Hypothalamus (tissue), 51 donors: ENCODE data around the gene SEC24B.
"Not testable (repeated sequence)": the region's sequence is repeated elsewhere in the genome, so short reads cannot be mapped to it uniquely, and the experiment has no call there.

ENCODE experiments used
- DNase-seq, 51 donors: peaks; one replicate each; lab custom pipeline; 2025; lab: John Stamatoyannopoulos, UW

Gene SEC24B

DNA sequence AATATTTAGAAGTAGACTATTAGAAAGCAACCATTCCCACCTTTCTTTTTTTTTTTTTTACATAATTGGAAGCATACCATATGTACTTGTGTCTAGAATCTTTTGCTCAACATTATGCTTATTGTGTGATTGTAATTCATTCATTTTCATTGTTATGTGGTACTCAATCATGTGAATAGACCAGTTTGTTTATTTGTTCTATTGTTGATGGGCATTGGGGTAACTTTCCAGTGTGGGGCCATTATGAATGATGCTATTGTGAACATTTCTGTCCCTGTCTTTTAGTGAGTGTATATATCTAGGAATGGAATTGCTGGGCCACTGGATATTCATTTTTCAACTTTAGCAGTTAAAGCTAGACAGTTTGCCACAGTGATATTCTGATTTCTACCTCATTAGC is 63.9 kb downstream of the SEC24B start:
- DNase-seq: peak in 1 of 51 donors; percentile 5

DNA sequence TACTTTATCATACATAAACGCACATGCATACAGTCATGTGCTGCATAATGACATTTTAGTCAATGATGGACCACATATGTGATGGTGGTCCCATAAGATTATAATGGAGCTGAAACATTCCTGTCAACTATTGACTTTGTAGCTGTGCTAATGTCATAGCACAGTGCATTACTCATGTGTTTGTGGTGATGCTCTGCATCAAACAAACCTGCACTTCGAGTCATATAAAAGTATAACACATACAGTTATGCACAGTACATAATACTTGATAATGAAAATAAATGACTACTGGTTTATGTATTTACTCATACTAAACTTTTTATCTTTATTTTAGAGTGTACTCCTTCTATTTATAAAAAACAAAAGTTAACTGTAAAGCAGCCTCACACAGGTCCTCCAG is 65.9 kb downstream of the SEC24B start:
- DNase-seq: no peak

DNA sequence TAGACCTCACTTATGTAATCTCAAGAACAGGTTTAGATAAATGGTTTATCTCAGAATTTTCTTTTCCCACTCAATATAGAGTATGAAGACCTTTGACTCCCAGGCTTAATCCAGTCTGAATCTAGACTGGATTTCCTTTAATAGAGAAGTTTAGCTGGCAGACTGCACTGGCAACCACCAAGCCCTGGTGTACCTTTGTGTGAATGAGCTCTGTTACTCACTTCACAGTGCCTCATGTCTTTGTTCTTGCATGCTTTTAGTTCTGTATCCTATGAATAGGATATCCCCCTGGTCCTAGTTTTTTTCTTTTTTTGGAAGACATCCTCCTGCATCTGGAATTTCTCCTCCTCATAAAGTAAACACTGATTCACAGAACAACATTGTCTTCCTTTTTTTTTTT is 73.3 kb downstream of the SEC24B start:
- no peak for DNase-seq

DNA sequence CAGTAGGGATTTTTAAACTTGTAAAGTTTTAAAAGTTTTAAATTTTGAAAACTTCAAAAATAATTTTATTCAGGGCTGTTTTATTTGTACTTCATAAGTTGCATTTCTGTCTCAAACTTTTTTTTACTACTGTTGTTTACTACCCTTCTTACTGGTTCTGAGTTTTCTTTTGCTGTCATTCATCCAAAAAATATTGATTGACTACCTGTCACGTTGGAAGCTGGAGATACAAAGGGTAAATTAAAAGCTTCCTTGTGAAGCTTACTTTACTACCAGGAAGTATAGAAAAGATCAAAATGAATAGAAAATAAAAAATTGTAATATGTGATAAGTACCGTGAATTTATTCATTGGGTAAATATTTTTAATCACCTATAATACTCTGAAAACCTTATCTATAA is 77.1 kb downstream of the SEC24B start:
- no peak for DNase-seq

DNA sequence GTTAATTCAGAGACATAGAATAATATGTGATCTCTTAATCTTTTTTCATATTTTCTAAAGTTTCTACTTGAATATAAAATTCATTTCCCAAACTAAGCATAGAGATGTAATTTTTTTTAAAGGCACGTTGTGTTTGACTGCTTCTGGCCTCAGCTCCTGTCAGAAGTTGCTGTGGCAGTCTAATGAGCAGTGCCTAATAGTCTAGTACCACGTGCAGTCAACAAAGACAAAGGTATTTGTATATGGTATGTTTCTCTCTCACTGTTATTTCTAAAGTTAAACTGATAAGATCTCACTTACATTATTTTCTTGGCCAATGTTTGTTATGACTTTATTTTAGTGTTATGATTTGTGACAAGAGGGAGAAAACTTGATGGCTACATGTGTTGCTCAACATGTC is 77.8 kb downstream of the SEC24B start:
- DNase-seq: no peak

DNA sequence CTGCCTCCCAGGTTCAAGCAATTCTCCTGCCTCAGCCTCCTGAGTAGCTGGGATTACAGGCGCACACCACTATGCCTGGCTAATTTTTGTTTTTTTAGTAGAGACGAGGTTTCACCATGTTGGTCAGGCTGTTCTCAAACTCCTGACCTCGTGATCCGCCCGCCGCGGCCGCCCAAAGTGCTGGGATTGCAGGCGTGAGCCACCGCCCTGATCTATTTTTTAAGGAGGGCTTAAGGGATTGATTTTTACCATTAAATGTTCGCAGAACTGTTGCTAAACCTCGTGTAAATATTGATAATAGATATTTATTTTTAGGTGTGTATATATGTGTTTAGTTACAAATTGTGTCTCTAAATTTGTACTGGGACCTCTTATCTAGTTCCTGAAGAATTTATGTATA is 79.8 kb downstream of the SEC24B start:
- not testable (repeated sequence) for DNase-seq

DNA sequence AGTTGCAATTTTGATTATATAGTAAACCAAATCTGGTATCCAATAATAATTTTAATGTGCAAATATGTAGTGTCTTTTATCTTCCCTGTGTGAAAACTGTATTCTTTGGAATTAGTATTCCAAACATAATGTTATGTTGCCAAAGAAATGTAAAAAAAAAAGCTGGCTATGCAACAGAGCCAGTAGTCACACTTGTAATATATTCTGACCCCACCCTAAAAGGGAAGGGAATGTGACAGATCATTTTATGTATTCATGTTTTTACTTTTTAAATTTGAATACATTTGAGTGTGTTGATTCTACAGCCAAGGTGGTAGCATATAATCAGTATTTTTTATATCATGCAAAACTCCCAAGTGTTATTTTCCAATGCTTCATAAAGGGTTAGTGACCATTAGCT is 98.6 kb downstream of the SEC24B start:
- DNase-seq: no peak

DNA sequence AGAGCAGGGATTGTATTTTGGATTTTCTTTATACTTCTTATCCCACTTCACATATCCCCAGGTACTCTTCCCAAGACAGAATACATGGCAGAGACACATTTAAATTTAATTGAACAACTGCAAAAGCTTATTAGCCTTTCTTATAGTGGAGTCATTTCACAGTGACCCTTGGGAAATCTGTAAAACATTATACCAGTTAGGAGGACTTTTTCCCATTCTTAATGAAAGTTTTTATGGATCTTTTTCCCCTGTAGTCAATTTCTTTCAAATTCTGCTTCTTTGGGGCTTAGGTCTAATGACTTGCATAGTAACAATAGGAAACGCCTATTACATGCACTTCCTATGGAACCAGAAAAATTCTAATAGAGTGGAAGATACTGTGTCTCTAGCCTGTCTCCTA is 111.8 kb downstream of the SEC24B start:
- no peak for DNase-seq

DNA sequence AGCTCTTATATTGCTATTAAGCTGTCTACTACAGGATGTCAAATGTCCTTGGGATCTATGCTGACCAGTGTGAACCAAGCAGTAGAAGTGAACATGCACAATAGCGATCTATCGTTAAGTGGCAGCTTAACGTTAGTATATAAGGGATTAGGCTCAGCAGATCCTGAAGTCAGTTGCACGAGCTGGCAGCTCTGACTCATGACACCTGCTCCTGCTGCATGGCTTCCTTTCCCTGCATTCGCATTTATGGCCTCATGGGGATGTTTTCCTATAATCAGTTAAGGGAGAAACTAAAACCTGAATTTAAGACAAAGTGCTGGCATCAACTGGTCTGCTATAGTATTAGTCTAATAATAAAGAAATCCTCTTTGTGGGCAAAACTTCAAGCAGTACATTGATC is 113.8 kb downstream of the SEC24B start:
- DNase-seq: no peak

DNA sequence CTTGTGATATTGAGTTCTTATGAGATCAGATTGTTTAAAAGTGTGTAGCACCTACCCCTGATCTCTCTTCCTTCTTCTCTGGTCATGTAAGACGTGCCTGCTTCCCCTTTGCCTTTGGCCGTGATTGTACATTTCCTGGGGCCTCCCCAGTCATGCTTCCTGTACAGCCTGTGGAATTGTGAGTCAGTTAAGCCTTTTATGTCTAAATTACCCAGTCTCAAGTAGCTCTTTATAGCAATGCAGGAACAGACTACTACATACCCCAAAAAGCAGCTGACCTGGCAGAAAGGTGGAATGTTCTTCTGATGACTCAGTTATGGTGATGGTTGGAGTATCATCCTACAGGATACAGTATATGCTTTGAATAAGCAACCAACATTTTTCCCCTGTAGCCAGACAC is 115.0 kb downstream of the SEC24B start:
- DNase-seq: no peak

DNA sequence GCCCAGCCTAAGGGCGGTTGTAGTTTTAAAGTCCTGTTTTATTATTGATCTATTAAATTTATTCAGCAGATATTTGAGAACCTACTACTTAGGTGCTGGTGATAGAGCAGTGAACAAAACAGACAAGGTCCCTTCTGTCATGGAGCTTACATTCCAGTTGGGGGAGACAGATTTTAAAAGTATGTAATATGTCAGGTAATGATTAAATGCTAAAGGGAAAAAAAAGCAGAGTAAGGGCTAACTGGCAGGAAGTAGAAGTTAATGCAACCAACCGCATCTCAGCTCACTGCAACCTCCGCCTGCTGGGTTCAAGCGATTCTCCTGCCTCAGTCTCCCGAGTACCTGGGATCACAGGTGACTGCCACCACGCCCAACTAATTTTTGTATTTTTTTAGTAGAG is 118.6 kb downstream of the SEC24B start:
- no peak for DNase-seq

DNA sequence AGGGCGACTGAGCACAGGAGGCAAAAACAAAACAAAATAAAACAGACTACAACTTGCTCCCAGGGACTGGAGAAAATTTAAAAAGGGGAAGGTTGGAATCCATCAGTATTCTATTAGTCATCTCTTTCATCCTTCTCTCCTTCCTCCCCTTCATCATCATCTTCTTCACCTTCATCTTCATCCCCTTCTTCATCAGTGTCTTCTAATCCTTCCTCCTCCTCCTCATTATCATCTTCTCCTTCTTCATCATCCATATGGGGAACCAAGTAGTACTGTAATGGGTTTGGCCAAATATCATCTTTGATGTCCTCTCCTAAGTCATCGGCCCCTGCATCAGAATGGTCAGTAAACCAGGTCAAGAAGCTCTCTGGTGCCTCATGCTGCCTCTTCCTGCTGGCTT is 119.5 kb downstream of the SEC24B start:
- DNase-seq: no peak

DNA sequence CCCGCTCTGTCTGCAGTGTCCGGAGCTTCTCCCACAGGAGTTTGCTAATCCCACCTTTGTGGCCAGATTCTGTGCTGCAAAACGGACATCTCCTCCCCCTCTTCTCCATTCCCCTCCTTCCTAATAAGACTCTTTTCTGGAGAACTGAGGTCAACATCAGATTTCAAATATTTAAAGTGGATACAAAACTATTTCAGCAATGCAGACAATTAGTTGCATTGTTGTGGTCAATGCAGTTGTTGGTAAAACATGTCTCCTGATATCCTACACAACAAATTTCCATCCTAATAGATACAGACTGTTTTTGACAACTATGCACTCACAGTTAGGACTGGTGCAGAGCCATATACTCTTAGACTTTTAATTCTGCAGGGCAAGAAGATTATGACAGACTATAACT is 121.4 kb downstream of the SEC24B start:
- no peak for DNase-seq

DNA sequence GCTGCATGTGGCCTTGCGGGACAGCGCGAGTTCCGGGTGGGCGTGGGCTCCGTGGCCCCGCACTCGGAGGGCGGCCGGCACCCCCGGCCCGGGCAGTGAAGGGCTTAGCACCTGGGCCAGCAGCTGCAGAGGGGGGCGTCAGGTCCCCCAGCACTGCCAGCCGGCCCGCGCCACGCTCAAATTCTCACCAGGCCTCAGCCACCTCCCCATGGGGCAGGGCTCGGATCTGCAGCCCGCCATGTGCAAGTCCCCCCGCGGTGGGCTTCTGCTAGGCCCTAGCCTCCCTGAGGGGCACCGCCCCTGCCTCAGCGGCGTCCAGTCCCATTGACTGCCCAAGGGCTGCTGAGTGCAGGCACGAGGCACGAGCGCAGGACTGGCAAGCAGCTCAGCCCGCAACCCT is 123.8 kb downstream of the SEC24B start:
- no peak for DNase-seq

DNA sequence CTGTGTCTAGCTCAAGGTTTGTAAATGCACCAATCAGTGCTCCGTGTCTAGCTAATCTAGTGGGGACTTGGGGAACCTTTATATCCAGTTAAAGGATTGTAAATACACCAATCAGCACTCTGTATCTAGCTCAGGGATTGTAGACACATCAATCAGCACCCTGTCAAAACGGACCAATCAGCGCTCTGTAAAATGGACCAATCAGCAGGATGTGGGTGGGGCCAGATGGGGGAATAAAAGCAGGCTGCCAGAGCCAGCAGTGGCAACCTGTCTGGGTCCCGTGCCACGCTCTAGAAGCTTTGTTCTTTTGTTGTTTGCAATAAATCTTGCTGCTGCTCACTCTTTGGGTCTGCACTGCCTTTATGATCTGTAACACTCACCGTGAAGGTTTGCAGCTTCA is 124.5 kb downstream of the SEC24B start:
- DNase-seq: not testable (repeated sequence)

DNA sequence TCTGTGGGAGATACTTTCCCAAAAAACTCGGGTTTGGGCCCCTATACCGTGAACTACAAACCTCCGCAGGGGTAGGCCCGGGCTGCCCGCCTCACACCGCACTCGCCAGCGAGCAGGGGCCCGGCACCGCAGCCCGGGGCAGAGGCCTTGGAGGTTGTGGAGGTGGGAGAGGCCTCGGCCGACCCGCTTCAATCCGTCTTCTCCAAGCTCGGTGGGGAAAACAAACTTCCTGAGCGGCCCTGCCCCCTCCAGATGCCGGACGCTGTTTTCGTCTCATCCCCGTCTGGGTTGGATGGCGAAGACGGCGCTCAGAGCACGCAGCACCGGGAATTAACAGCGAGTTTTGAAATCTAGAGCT is 126.0 kb downstream of the SEC24B start:
- DNase-seq: peak in 9 of 51 donors; percentile 12 to 49 (median 30)

DNA sequence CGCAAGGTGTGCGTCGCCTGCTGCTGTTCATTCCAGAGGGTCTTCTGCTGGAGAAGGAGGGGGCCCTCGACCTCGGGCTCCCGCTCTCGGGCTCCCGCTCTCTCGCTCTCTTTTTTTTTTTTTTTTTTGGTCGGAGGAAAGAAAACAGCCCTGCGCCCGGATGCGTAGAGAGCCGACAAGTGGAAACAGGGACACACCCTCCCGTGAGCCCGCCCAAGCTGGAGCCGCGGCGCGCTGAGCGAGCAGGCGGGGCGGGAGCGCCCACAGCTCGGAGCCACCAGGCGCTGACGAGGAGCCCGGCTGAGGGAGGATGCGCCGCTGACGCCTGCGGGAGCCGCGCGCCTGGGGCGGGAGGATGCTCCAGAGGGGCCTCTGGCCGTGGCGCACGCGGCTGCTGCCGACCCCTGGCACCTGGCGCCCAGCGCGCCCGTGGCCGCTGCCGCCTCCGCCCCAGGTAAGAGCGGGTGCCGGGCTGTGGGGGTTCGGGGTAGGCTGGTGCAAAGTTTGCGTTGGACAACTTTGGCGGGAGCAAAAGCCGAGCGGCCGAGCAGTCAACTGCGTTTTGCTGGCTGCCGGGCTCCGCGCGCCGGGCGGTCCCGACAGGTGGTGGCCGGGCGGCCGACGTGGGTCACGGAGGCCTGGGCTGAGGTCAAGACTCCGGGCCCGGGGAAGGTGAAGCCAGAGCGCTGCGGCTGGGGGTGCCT is 126.5 kb downstream of the SEC24B start, which contains the start of gene MCUB:
Gene MCUB, plus strand, starts transcription at position 264 of the 704 bp plus-strand sequence. Its CDS starts 92 bp downstream, at position 356.
- DNase-seq: peak in 47 of 51 donors; percentile 4 to 74 (median 39)

DNA sequence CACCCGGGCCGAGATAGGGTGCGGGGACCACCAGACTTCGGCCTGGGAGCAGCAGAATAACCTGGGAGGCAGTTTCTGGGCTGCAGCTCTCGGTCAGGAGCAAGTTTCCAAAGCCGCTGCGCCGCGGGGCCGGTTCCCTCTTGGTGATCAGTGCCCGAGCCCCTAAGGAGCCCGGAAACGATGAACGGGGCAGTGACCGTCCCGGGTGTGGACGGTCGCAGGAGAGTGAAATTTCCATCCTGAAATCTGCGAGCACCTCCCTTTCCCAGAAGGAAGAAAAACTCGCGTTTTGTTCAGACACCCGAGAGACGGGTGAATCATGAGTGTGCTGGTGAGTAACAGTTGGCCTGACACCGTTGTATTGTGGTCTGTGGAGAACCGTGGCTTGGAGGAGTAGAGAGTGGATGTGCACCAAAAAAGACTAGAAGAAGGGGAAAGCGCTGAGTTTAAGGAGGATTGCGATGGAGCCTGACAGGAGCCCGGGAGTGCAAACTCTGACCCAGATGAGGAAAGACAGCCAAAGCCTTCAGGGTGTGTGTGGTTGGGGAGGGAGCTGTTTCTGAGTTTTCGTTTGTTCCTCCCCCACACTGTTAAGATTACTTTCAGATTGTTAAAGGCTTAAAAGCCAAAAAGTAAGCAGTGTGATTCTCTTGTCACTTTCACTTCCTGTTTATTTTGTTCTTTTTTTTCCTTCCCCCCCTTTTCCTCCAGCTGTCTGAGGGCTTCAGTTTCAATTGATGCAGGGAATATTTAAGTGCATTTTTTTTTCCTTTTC is 127.3 kb downstream of the SEC24B start:
- DNase-seq: peak in 27 of 51 donors; percentile 3 to 66 (median 25)

DNA sequence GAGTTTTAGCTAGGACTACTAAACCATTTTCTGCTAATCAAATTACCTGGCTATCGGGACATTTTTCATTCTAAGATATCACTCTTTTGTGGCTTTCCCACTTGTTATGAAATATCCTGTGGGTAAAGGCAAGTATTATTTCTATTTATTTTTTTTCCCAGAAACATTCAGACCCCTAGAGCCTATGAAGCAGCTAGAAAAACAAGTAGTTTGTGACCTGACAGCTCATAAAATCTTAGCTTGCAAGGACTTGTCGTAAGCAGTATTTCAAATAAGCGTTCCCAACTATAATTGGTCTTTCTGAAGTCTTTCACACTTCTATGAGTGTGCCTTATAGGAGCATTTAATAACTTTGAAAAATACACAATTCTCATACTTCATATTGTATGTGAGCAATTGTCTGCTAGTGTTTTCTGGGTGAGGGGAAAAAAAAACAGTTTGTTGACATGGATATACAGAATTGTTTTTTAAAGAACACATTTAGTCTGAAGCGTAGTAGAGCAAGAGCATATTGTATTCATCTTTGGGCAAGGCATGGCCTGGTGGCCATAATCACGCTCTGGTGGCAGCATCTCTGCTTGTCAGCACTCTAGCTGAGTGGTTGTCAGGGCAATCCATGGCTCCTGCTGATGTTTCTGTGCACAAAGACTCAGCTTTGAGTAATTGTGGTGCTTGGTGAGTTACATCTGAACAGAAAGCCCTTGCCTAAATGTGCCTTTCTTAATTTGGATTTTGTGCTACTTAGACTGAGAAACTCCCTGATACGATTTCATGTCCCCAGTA is 129.0 kb downstream of the SEC24B start:
- peak in 1 of 51 donors; percentile 3 for DNase-seq

DNA sequence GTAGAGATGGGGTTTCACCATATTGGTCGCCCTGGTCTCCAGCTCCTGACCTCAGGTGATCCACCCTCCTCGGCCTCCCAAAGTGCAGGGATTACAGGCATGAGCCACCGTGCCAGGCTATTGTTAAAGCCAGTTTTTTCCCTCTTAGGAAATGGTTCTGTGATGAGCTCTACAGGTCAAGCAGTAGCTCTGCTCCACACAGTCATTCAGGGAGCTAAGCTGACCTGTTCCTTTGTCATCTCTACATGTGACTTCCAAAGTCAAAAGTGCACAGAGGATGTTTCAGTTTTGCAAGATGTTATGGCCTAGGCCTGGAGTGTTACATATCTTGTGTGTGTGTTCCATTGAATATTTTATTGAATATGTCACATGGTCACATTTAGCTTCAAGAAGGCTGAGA is 137.9 kb downstream of the SEC24B start:
- DNase-seq: no peak

DNA sequence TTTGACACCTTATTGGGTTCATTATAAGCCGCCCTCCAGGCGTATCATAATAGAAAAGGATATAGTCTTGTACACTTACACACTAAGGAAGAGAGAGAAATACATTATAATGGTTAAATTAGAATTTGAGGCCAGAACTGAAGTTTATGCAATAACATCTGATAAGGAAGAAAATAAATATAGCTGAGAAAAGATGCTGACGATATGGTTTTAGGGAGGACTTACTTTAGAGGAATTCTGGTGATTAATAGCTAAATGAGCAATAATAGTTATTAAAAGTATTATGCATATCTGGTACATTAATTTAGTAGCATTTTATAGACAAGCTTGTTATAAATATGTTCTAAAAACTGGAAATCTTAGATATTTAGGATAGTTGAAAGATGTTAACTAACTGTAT is 138.5 kb downstream of the SEC24B start:
- no peak for DNase-seq
